Lower lobe of right lung (tissue), 2 donors: Measurements from ENCODE around the gene PTPN14. TPM values are rescaled to one million over a fixed set of nuclear protein-coding genes. Genes with fewer than 3 reads are reported as not detected.

ENCODE experiments used
- ATAC-seq, 2 donors: fragments of 200-7000 bp; cut with Tn5 transposase; one replicate each; pipeline ENCODE4 v1.9.1; 2020 to 2022; ENCODE audit warnings: mild to moderate bottlenecking in 2 of 2, moderate library complexity in 2 of 2
- DNase-seq: peaks from one replicate; pipeline ENCODE4 v3.0.0-alpha.2; 2020
- H3K27ac ChIP-seq: fragments of 200-600 bp; one replicate; pipeline ENCODE4 v1.8.0; 2022
- H3K27me3 ChIP-seq: fragments of 200-600 bp; one replicate; pipeline ENCODE4 v1.8.0; 2022; ENCODE audit warnings: low read depth
- H3K36me3 ChIP-seq: fragments of 200-600 bp; one replicate; pipeline ENCODE4 v1.8.0; 2022; ENCODE audit warnings: mild to moderate bottlenecking
- H3K4me1 ChIP-seq: fragments of 200-600 bp; one replicate; pipeline ENCODE4 v1.8.0; 2022
- H3K4me3 ChIP-seq: fragments of 200-600 bp; one replicate; pipeline ENCODE4 v1.8.0; 2022; ENCODE audit warnings: mild to moderate bottlenecking
- H3K9me3 ChIP-seq: fragments of 200-600 bp; one replicate; pipeline ENCODE4 v1.8.0; 2022
- CTCF ChIP-seq: fragments of 200-600 bp; IDR thresholded peaks from one replicate; pipeline ENCODE4 v1.8.0; 2022; ENCODE audit warnings: antibody characterized with exemption, mild to moderate bottlenecking
- intact Hi-C: fragments of 100-400 bp; cut with DNase I; formaldehyde crosslinking; loops from one replicate; pipeline ENCODE4 v1.11.0; 2022
- total RNA-seq: library from RNA; stranded (reverse); fragmentation: NEBNext Ultra II Directional; extraction: Animal tissue kit (Norgen Biotek cat#: 25700); gene quantifications from one replicate; pipeline ENCODE4 v1.2.1, GENCODE V29; 2021
- donor health status: DM: no; HTN: yes; CAD: no; lungs with severe emphysema.

Gene PTPN14
- total RNA-seq, 1 donor from 2014 or later, result 34.1 TPM

- TF ChIP-seq CTCF, result no peak
- Histone ChIP-seq H3K9me3 (no peaks in the 10 kb centered on the region), H3K4me3 (no peak overlapping the region), H3K27me3 (no peaks in the 10 kb centered on the region), H3K27ac (no peak overlapping the region), H3K4me1 (no peaks in the 10 kb centered on the region), H3K36me3 (no peaks in the 10 kb centered on the region)
- ATAC-seq (no peak), DNase-seq (no peak)
- intact Hi-C loops, result no loop called here
Observed at GRCh38 chr1:214447557-214447871, 103.9 kb downstream of the PTPN14 start.

- H3K36me3 ChIP-seq, result no peaks in the 10 kb centered on the region
- no peaks in the 10 kb centered on the region for H3K9me3 ChIP-seq
- H3K4me3 ChIP-seq, result no peak overlapping the region
- H3K4me1 ChIP-seq, result no peaks in the 10 kb centered on the region
- ATAC-seq (peak; percentile 29 to 59), DNase-seq (no peak)
- H3K27me3 ChIP-seq, result no peaks in the 10 kb centered on the region
- intact Hi-C loops, result no loop called here
- H3K27ac ChIP-seq, result no peak overlapping the region
- TF ChIP-seq CTCF, result no peak
Observed at GRCh38 chr1:214446772-214447556, 104.4 kb downstream of the PTPN14 start.

- DNase-seq, result no peak
- no peaks in the 10 kb centered on the region for H3K4me1 ChIP-seq
- ATAC-seq, result no peak
Observed at GRCh38 chr1:214445831-214446614, 105.4 kb downstream of the PTPN14 start.

GRCh38 chr1:214445199-214445598 is 106.2 kb downstream of the PTPN14 start:
- TF ChIP-seq CTCF, result no peak
- Histone ChIP-seq H3K4me3 (no peak overlapping the region), H3K27me3 (no peaks in the 10 kb centered on the region), H3K36me3 (no peaks in the 10 kb centered on the region), H3K27ac (no peak overlapping the region), H3K9me3 (no peaks in the 10 kb centered on the region), H3K4me1 (peaks cover 5% of the 10 kb centered on the region)
- intact Hi-C loops, result no loop called here
- DNase-seq (no peak), ATAC-seq (no peak)

More at GRCh38 chr1:214445831-214446614, 105.4 kb downstream of the PTPN14 start:
- Histone ChIP-seq H3K36me3 (no peaks in the 10 kb centered on the region), H3K27ac (no peak overlapping the region), H3K4me3 (no peak overlapping the region), H3K27me3 (no peaks in the 10 kb centered on the region), H3K9me3 (no peaks in the 10 kb centered on the region)
- intact Hi-C loops, result no loop called here
- no peak for TF ChIP-seq CTCF

- DNase-seq (no peak), ATAC-seq (no peak)
- Histone ChIP-seq H3K27ac (no peak overlapping the region), H3K4me1 (peaks cover 8% of the 10 kb centered on the region), H3K27me3 (no peaks in the 10 kb centered on the region), H3K9me3 (no peaks in the 10 kb centered on the region), H3K4me3 (no peak overlapping the region), H3K36me3 (no peaks in the 10 kb centered on the region)
- intact Hi-C loops, result no loop called here
- TF ChIP-seq CTCF, result no peak
Observed at GRCh38 chr1:214444182-214444939, 107.0 kb downstream of the PTPN14 start.
